ENCODE results near the gene GYS1. TPM values are rescaled to one million over a fixed set of nuclear protein-coding genes. Genes with fewer than 3 reads are reported as not detected.

GYS1 gene
- total and polyA plus RNA-seq, 8 donors = 13.0 to 63.6 (median 26.0) TPM

DNA sequence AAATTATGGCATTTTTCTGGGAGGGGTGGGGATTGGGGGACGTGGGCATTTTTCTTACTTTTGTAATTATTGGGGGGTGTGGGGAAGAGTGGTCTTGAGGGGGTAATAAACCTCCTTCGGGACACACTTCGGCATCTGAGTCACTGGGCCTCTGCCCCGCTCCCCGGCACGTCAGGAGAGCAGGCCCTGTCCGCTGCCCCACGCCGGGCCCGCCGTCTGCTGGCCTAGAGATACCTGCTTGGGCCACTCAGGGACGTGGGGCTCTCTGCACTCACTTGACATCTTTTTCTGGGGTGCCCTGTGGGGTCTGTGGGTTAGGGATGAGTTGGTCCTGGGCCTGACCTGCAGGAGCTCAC, 31.5 kb downstream of the GYS1 start:
- DNase-seq = no peak

DNA sequence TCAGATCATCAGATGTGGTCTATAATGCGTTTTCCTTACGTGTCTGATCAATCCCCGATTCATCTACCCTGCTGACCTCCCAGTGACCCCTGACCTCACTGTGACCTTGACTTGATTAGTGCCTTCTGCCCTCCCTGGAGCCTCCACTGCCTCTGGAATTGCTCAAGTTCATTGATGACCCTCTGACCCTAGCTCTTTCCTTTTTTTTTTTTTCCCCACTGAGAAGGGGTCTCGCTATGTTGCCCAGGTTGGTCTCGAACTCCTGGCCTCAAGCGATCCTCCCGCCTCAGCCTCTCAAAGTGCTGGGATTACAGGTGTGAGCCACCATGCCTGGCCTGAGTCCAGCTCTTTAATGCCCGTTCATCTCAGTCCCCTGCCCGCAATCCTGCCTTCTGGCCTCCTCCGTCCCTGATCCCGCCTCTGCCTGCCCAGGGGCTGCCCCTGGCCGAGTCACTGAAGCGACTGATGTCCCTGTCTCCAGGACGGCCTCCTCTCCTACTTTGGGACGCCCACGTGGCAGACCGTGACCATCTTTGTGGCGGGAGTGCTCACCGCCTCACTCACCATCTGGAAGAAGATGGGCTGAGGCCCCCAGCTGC, 32.0 kb downstream of the GYS1 start:
- WGBS, 5 donors = 82 to 90% (median 89%) methylated on average over 16 to 19 of the region's 19 CpGs
- TF ChIP-seq, protein P1, sequence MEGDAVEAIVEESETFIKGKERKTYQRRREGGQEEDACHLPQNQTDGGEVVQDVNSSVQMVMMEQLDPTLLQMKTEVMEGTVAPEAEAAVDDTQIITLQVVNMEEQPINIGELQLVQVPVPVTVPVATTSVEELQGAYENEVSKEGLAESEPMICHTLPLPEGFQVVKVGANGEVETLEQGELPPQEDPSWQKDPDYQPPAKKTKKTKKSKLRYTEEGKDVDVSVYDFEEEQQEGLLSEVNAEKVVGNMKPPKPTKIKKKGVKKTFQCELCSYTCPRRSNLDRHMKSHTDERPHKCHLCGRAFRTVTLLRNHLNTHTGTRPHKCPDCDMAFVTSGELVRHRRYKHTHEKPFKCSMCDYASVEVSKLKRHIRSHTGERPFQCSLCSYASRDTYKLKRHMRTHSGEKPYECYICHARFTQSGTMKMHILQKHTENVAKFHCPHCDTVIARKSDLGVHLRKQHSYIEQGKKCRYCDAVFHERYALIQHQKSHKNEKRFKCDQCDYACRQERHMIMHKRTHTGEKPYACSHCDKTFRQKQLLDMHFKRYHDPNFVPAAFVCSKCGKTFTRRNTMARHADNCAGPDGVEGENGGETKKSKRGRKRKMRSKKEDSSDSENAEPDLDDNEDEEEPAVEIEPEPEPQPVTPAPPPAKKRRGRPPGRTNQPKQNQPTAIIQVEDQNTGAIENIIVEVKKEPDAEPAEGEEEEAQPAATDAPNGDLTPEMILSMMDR (IDR thresholded peaks at IDR 0.05) = no peak
- TF ChIP-seq POLR2AphosphoS5 (IDR thresholded peaks at IDR 0.05) (no peak), POLR2A (IDR thresholded peaks at IDR 0.05) (no peak), EP300 (IDR thresholded peaks at IDR 0.05) (no peak)
- no peak for DNase-seq

More for the DNA sequence above, 31.5 kb downstream of the GYS1 start:
- peaks cover 9 to 16% (median 10%) of the 10 kb centered on the region in 4 donors for H3K36me3 ChIP-seq
- TF ChIP-seq, protein P1 (IDR thresholded peaks at IDR 0.05) = no peak
- TF ChIP-seq POLR2AphosphoS5 (IDR thresholded peaks at IDR 0.05) (no peak), POLR2A (IDR thresholded peaks at IDR 0.05) (no peak), EP300 (IDR thresholded peaks at IDR 0.05) (no peak)
- no peaks in the 10 kb centered on the region for H3K9me3 ChIP-seq
- 78 to 86% (median 83%) methylated on average over 6 to 12 of the region's 12 CpGs for WGBS, 5 donors
- H3K27ac ChIP-seq = peak overlapping the region; percentile 93 to 97 (median 96)
- no peak overlapping the region for H3K4me3 ChIP-seq
- no peaks in the 10 kb centered on the region for H3K27me3 ChIP-seq
- H3K4me1 ChIP-seq = peaks cover 35 to 65% (median 46%) of the 10 kb centered on the region in 4 donors
- intact Hi-C loops (cut with DNase I; ENCODE audit: low total_unique reads) = no loop called here

DNA sequence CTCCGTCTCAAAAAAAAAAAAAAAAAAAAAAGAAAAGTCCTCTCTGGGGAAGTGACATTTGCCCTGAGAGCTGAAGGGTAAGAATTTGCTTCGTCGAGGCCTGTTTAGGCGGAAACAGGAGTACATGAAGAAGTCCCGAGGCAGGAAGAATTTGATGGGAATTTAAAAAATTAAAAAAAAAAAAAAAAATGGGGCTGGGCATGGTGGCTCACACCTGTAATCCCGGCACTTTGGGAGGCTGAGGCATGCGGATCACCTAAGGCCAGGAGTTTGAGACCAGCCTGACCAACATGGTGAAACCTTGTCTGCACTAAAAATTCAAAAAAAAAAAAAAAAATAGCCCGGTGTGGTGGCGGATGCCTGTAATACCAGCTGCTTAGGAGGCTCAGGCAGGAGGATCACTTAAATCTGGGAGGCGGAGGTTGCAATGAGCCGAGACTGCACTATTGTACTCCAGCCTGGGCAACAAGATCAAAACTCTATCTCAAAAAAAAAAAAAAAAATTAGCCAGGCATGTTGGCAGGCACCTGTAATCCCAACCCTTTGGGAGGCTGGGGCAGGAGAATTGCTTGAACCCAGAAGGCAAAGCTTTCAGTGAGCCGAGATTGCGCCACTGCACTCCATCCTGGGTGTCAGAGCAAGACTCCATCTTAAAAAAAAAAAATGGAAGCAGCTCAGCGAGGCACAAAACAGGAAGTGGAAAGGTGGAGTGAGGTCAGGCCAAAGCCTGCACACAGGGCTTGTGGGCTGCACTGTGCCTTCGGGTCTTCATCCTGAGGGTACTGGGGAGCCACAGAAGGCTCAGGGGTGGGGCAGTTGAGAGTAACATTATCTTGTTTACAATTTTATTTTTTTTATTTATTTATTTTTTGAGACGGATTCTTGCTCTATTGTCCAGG, 33.5 kb downstream of the GYS1 start:
- no peak for DNase-seq
- Histone ChIP-seq H3K27me3 (no peaks in the 10 kb centered on the region), H3K36me3 (peaks cover 0 to 12% (median 3%) of the 10 kb centered on the region in 4 donors), H3K4me1 (peaks cover 35 to 68% (median 50%) of the 10 kb centered on the region in 4 donors), H3K27ac (no peak overlapping the region), H3K9me3 (no peaks in the 10 kb centered on the region), H3K4me3 (no peak overlapping the region)
- 79 to 83% (median 82%) methylated on average over 16 of the region's 16 CpGs for WGBS, 5 donors
- intact Hi-C loops (cut with DNase I; ENCODE audit: low total_unique reads) = no loop called here
- no peak for TF ChIP-seq EP300 (IDR thresholded peaks at IDR 0.05)
- TF ChIP-seq POLR2A (IDR thresholded peaks at IDR 0.05) = no peak
- no peak for TF ChIP-seq POLR2AphosphoS5 (IDR thresholded peaks at IDR 0.05)
- TF ChIP-seq, protein P1 (IDR thresholded peaks at IDR 0.05) = no peak

More for the DNA sequence above, 32.0 kb downstream of the GYS1 start:
- peak overlapping the region in 4 of 5 donors; percentile 93 to 97 (median 96) for H3K27ac ChIP-seq
- H3K4me3 ChIP-seq = no peak overlapping the region
- intact Hi-C loops (cut with DNase I; ENCODE audit: low total_unique reads) = no loop called here
- H3K4me1 ChIP-seq = peaks cover 30 to 64% (median 44%) of the 10 kb centered on the region in 4 donors
- H3K36me3 ChIP-seq = peaks cover 4 to 14% (median 6%) of the 10 kb centered on the region in 4 donors
- no peaks in the 10 kb centered on the region for H3K9me3 ChIP-seq
- H3K27me3 ChIP-seq = no peaks in the 10 kb centered on the region

DNA sequence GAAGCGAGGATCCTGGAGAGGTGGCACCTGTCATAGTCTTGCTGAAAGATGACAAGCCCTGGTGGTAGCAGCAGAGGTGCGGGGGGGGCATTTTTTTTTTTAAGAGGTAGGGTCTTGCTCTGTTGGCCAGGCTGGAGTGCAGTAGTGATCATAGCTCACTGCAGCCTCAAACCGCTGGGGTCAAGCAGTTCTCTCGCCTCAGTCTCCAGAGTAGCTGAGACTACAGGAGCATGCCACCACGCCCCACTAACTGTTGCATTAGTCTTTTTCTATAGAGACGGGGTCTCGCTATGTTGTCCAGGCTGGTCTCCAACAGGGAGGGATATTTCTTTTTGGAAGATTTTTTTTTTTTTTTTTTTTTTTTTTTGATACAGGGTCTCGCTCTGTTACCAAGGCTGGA, 35.1 kb downstream of the GYS1 start:
- peaks cover 20 to 66% (median 38%) of the 10 kb centered on the region in 4 donors for H3K4me1 ChIP-seq
- no peak for DNase-seq
- H3K36me3 ChIP-seq = peaks cover 0 to 12% (median 3%) of the 10 kb centered on the region in 4 donors
- TF ChIP-seq POLR2A (IDR thresholded peaks at IDR 0.05) (no peak), EP300 (IDR thresholded peaks at IDR 0.05) (no peak), POLR2AphosphoS5 (IDR thresholded peaks at IDR 0.05) (no peak)
- TF ChIP-seq, protein P1 (IDR thresholded peaks at IDR 0.05) = no peak
- no peaks in the 10 kb centered on the region for H3K9me3 ChIP-seq
- intact Hi-C loops (cut with DNase I; ENCODE audit: low total_unique reads) = no loop called here
- H3K27ac ChIP-seq = no peak overlapping the region
- H3K27me3 ChIP-seq = no peaks in the 10 kb centered on the region
- H3K4me3 ChIP-seq = no peak overlapping the region
- 94 to 98% (median 97%) methylated on average over 7 to 8 of the region's 8 CpGs for WGBS, 5 donors

Data from stomach (tissue), 9 donors.